BLaER1 treated with 17β-estradiol and CSF1 and Interleukin-3, amounts not matched to agents 10 nM and 100 nM (cell line): ENCODE data around the gene AGK.
"Not testable (repeated sequence)": the region's sequence is repeated elsewhere in the genome, so short reads cannot be mapped to it uniquely, and the experiment has no call there.

Experiments used
- H3K27ac ChIP-seq, 11 experiments: shearing (Covaris generic); formaldehyde crosslinking; 2 replicates each; pipeline ENCODE4 v1.8.1; 2022
- H3K27me3 ChIP-seq, 11 experiments: shearing (Covaris generic); formaldehyde crosslinking; 2 replicates each; pipeline ENCODE4 v1.8.1; 2022
- H3K36me3 ChIP-seq, 11 experiments: shearing (Covaris generic); formaldehyde crosslinking; 2 replicates each; pipeline ENCODE4 v1.8.1; 2022
- H3K4me1 ChIP-seq, 10 experiments: shearing (Covaris generic); formaldehyde crosslinking; 2 replicates each; pipeline ENCODE4 v1.8.1; 2022
- H3K4me2 ChIP-seq, 11 experiments: shearing (Covaris generic); formaldehyde crosslinking; 2 replicates each; pipeline ENCODE4 v1.8.1; 2022
- H3K4me3 ChIP-seq, 10 experiments: shearing (Covaris generic); formaldehyde crosslinking; 2 replicates each; pipeline ENCODE4 v1.8.1; 2022
- H3K9ac ChIP-seq, 11 experiments: shearing (Covaris generic); formaldehyde crosslinking; 2 replicates each; pipeline ENCODE4 v1.8.1; 2022
- H3K9me3 ChIP-seq, 11 experiments: shearing (Covaris generic); formaldehyde crosslinking; replicated peaks in 1 of 11; 2 replicates each; pipeline ENCODE4 v1.8.1; 2022
- H4K20me1 ChIP-seq, 11 experiments: shearing (Covaris generic); formaldehyde crosslinking; 2 replicates each; pipeline ENCODE4 v1.8.1; 2022
- Cebpa-rat ChIP-seq, 11 experiments: shearing (Covaris generic); IDR thresholded peaks; 2 replicates each; pipeline ENCODE4 v1.8.1; 2022

AGK gene

DNA sequence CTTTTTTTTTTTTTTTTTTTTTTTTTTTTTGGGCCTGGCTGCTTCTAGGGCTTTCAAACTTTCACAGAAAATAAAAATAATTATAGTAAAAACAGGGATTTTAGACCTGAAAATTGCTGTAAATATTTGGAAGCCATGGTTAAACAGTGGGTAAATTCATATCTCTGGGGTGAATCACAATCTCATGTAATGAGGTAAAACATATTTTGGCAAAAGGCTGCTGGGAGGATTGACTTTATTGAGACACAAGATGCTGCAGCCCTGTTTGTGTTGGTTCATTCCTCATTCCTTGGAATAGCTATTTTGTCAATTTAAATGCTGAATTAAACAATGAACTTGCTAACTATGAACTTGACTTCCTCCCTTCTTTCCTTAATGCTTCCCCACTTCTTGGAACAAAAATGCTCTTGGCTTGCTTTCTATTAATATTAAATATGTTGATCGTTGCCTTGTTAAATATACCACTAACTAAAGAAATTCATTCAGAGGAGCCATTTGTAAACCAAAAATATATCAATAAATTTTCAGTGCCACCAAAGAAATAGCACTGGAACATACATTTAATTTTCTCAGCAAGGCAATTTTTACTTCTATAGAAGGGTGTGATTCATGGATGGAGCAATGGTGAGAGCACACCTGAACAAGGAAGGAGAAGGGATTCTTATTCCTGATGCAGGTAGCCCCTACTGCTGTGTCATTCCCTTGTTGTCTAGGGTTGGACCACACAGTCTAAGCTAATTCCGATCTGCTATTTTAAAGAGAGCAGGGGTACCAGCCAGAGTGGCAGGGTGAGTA lies 24.6 kb downstream of the AGK start:
- TF ChIP-seq Cebpa-rat (IDR thresholded peaks at IDR 0.05) = no peak
- H3K36me3 ChIP-seq = peaks cover 74 to 100% (median 94%) of the 10 kb centered on the region in 11 experiments
- H3K4me1 ChIP-seq = no peaks in the 10 kb centered on the region

DNA sequence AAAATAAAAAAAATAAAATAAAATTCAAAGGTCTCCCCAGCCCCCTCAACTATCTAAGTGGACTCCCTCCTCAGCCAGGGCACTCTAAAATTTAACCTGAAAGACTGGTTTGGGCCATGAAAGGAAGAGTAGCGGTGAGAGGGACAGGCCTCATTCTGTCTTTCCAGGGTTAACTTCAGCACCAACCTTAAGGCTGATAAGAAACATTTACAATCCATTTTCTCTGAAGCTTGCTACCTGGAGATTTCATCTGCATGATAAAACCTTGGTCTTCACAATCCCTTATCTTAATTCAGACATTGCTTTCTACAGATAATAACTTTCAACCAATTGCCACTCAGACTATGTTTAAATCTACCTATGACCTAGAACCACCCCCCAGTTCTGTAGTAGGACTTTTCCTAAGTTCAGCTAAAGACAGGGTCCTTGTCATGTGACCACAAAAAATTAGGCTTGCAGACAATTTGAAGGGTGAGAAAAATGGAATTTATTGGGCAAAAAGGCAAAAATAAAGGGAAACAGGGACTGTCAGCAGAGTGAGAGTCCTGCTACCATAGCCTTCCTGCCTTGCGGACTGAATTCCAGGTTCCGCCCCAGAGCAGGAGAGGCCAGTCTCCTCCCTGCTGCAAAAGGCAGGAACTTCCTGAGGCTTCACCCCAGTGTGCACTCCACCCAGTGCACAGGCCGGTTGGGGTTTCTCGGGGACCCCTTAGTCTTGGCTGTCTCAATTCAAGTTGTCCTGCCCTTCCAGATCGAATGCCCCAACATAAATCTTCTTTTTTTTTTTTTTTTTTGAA lies 26.0 kb downstream of the AGK start:
- Histone ChIP-seq H3K9me3 (peaks cover 69 to 87% (median 77%) of the 10 kb centered on the region in 11 experiments), H3K27me3 (no peaks in the 10 kb centered on the region), H3K4me2 (no peak overlapping the region), H3K4me3 (no peak overlapping the region), H3K36me3 (peaks cover 77 to 100% (median 85%) of the 10 kb centered on the region in 11 experiments), H4K20me1 (no peaks in the 10 kb centered on the region), H3K27ac (no peak overlapping the region), H3K9ac (no peak overlapping the region), H3K4me1 (no peaks in the 10 kb centered on the region)
- no peak for TF ChIP-seq Cebpa-rat (IDR thresholded peaks at IDR 0.05)

More for the DNA sequence above, 24.6 kb downstream of the AGK start:
- Histone ChIP-seq H3K27me3 (no peaks in the 10 kb centered on the region), H3K9me3 (peaks cover 66 to 77% (median 73%) of the 10 kb centered on the region in 11 experiments), H3K27ac (no peak overlapping the region), H3K4me2 (no peak overlapping the region), H3K4me3 (peak overlapping the region in 1 of 10 experiments; percentile 2; a peak in 1 of 20 replicates), H3K9ac (no peak overlapping the region), H4K20me1 (no peaks in the 10 kb centered on the region)

DNA sequence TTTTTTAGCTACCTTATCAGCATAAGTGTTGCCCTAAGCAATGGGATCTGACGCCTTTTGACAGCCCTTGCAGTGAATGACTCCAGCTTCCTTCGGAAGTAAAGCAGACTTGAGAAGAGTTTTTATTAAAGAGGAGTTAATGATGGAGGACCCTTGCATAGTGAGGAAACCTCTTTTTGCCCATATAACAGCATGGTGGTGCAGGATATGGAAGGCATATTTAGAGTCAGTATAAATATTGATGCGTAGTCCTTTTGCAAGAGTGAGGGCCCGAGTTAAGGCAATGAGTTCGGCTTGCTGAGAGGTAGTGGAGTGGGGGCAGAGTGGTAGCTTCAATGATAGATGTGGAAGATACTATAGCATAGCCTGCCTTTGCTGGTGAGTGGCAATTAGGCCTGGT lies 28.7 kb downstream of the AGK start:
- H3K27ac ChIP-seq, H3K27me3 ChIP-seq, H3K4me3 ChIP-seq, H3K9ac ChIP-seq, H3K4me2 ChIP-seq, H4K20me1 ChIP-seq, H3K4me1 ChIP-seq: not testable (repeated sequence)
- Histone ChIP-seq H3K36me3 (peaks cover 51 to 91% (median 63%) of the 10 kb centered on the region in 11 experiments), H3K9me3 (peaks cover 60 to 72% (median 62%) of the 10 kb centered on the region in 11 experiments)

DNA sequence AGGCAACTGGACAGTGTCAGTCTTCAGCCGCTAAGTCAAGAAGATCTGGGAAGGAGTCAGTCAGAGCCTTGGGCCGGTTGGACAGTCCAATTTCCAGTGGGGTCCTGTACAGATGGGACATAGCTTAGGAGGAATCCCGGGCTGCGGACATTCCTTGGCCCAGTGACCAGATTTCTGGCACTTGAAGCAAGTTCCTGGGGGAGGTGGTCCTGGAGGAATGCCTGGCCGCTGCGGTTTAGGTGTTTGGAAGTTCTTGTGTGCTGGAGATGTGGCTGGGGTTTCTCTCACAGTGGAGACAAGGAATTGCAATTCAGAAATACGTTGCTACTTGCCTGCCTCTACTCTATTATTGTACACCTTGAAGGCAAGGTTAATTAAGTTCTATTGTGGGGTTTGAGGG lies 30.9 kb downstream of the AGK start:
- Histone ChIP-seq H3K9me3 (peaks cover 39 to 51% (median 41%) of the 10 kb centered on the region in 11 experiments), H3K36me3 (peaks cover 44 to 88% (median 56%) of the 10 kb centered on the region in 11 experiments), H4K20me1 (peaks cover 0 to 12% (median 0%) of the 10 kb centered on the region in 11 experiments; a peak in 2 of 22 replicates)
- not testable (repeated sequence) for H3K4me1 ChIP-seq, H3K27ac ChIP-seq, H3K9ac ChIP-seq, H3K4me2 ChIP-seq, H3K4me3 ChIP-seq, H3K27me3 ChIP-seq

GRCh38 chr7:141584935-141585334 lies 33.7 kb downstream of the AGK start:
- H3K9me3 ChIP-seq = peaks cover 10 to 27% (median 12%) of the 10 kb centered on the region in 11 experiments
- no peak overlapping the region for H3K27ac ChIP-seq
- no peaks in the 10 kb centered on the region for H3K27me3 ChIP-seq
- no peak overlapping the region for H3K9ac ChIP-seq
- H3K4me2 ChIP-seq = no peak overlapping the region
- H3K4me1 ChIP-seq = no peaks in the 10 kb centered on the region
- peaks cover 36 to 78% (median 44%) of the 10 kb centered on the region in 11 experiments for H3K36me3 ChIP-seq
- no peak for TF ChIP-seq Cebpa-rat (IDR thresholded peaks at IDR 0.05)
- no peak overlapping the region for H3K4me3 ChIP-seq
- H4K20me1 ChIP-seq = peaks cover 0 to 12% (median 0%) of the 10 kb centered on the region in 11 experiments; a peak in 2 of 22 replicates

GRCh38 chr7:141585592-141586510 lies 34.6 kb downstream of the AGK start:
- Histone ChIP-seq H3K27me3 (no peaks in the 10 kb centered on the region), H3K4me3 (no peak overlapping the region), H4K20me1 (peaks cover 0 to 14% (median 0%) of the 10 kb centered on the region in 11 experiments; a peak in 3 of 22 replicates)

DNA sequence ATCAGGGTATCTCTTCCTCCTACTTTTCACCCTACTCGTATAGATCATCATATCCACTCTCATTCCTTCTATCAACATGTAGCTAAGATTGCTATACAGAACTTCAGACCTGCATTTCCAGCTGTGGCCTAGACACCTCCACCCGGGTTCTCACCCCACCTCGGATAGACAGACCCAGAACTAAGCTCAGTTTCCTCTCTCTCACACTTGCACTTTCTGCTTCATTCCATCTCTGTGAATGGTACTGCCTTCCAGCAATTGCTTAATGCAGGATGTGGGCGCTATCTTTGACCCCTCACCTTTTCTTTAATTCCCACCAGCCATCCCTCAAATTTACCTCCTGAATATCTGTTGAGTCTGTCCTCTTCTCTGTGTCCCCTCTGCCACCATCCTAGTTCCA lies 35.7 kb downstream of the AGK start:
- Histone ChIP-seq H3K4me2 (no peak overlapping the region), H3K4me1 (peaks cover 0 to 8% (median 0%) of the 10 kb centered on the region in 10 experiments; a peak in 3 of 20 replicates), H3K27ac (no peak overlapping the region), H3K4me3 (no peak overlapping the region), H3K9me3 (peaks cover 0 to 8% (median 0%) of the 10 kb centered on the region in 11 experiments; a peak in 5 of 22 replicates), H4K20me1 (peaks cover 0 to 20% (median 0%) of the 10 kb centered on the region in 11 experiments; a peak in 3 of 22 replicates), H3K9ac (no peak overlapping the region), H3K27me3 (no peaks in the 10 kb centered on the region), H3K36me3 (peaks cover 27 to 69% (median 47%) of the 10 kb centered on the region in 11 experiments)
- no peak for TF ChIP-seq Cebpa-rat (IDR thresholded peaks at IDR 0.05)

More at GRCh38 chr7:141585592-141586510, 34.6 kb downstream of the AGK start:
- Histone ChIP-seq H3K36me3 (peaks cover 29 to 72% (median 40%) of the 10 kb centered on the region in 11 experiments), H3K9ac (no peak overlapping the region), H3K9me3 (peaks cover 1 to 18% (median 3%) of the 10 kb centered on the region in 11 experiments; a peak in 20 of 22 replicates), H3K4me2 (no peak overlapping the region), H3K27ac (no peak overlapping the region), H3K4me1 (peaks cover 0 to 8% (median 0%) of the 10 kb centered on the region in 10 experiments; a peak in 3 of 20 replicates)
- TF ChIP-seq Cebpa-rat (IDR thresholded peaks at IDR 0.05) = no peak

- Histone ChIP-seq H3K4me1 (peaks cover 0 to 8% (median 0%) of the 10 kb centered on the region in 10 experiments; a peak in 3 of 20 replicates), H3K9me3 (peaks cover 0 to 5% (median 0%) of the 10 kb centered on the region in 11 experiments; a peak in 2 of 22 replicates), H3K9ac (no peak overlapping the region), H3K27me3 (no peaks in the 10 kb centered on the region), H3K4me3 (no peak overlapping the region), H3K36me3 (peaks cover 22 to 69% (median 49%) of the 10 kb centered on the region in 11 experiments), H4K20me1 (peaks cover 0 to 20% (median 0%) of the 10 kb centered on the region in 11 experiments; a peak in 3 of 22 replicates), H3K27ac (no peak overlapping the region), H3K4me2 (no peak overlapping the region)
- no peak for TF ChIP-seq Cebpa-rat (IDR thresholded peaks at IDR 0.05)
Measured at GRCh38 chr7:141587304-141587703, 36.1 kb downstream of the AGK start.
